GM08714 (cell line): ENCODE results near the gene TMEM150A.

ENCODE experiments used
- H3K4me3 ChIP-seq: fragments of 200-500 bp; sonication (Bioruptor generic); 2 replicates; pipeline ENCODE4 v1.5.1; 2014; ENCODE audit warnings: mild to moderate bottlenecking, low read length, inconsistent platforms
- ZNF274 ChIP-seq: IDR thresholded peaks from 2 replicates; pipeline ENCODE4 v1.6.1; 2012; ENCODE audit warnings: mild to moderate bottlenecking, low read depth, low read length

Gene TMEM150A, protein sequence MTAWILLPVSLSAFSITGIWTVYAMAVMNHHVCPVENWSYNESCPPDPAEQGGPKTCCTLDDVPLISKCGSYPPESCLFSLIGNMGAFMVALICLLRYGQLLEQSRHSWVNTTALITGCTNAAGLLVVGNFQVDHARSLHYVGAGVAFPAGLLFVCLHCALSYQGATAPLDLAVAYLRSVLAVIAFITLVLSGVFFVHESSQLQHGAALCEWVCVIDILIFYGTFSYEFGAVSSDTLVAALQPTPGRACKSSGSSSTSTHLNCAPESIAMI

GRCh38 chr2:85602476-85603234 is at the start of gene TMEM150A:
Gene TMEM150A, minus strand, starts transcription at chr2:85602698. Its CDS starts 750 bp downstream, at chr2:85601948.
- H3K4me3 ChIP-seq, result peak within 1 kb of the TSS; percentile 76
- TF ChIP-seq ZNF274, result no peak

GRCh38 chr2:85652056-85652455 is 49.6 kb upstream of the TMEM150A start:
- no peak for TF ChIP-seq ZNF274
- H3K4me3 ChIP-seq, result no peak overlapping the region

GRCh38 chr2:85651097-85651496 is 48.6 kb upstream of the TMEM150A start:
- no peak for TF ChIP-seq ZNF274
- H3K4me3 ChIP-seq, result no peak overlapping the region

- H3K4me3 ChIP-seq, result no peak overlapping the region
Observed at GRCh38 chr2:85650456-85650855, 48.0 kb upstream of the TMEM150A start.

DNA sequence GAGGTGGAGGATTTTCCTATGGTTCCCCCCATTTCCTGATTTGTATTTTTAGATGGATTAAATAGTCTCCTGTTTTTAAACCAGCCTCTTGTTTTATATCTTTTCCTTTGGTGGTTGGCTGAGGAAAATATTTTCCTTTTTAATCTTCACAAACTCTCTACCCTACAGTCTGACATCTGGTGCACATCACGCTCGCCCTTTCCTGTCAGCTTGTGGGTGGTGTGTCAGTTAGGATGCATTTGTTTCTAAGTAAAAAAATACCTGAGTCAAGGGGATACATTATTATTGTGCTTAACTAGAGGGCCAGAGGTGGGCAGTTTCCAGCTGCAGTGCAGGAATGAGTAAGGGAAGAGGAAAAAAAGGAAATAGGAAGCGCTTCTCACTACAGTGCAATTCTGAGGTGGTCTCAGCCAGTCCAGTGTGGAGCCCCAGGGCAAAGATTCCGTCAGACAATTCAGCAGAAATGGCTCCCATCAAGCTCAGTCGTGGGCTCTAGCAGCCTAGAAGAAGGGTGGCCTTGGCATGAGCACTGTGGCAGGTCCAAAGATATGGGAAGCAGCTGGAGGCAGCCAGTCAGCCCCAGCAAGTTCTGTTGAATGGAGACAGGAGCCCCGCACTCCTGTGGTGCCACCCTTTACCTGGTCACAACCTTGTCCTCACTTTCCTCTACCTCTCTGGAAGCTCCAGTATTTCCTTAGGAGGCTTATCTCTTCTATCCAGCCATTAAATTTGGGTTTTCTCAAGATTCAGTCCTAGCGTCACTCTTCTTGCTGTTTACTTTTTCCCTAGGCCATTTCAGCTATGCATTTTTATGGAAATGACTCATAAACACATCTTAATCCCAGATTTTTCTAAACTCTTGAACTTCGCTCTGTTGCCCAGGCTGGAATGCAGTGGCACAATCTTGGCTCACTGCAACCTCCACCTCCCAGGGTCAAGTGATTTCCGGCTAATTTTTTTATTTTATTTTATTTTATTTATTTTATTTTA is 47.0 kb upstream of the TMEM150A start:
- TF ChIP-seq ZNF274, result no peak
- H3K4me3 ChIP-seq, result no peak overlapping the region

More at GRCh38 chr2:85650456-85650855, 48.0 kb upstream of the TMEM150A start:
- no peak for TF ChIP-seq ZNF274

DNA sequence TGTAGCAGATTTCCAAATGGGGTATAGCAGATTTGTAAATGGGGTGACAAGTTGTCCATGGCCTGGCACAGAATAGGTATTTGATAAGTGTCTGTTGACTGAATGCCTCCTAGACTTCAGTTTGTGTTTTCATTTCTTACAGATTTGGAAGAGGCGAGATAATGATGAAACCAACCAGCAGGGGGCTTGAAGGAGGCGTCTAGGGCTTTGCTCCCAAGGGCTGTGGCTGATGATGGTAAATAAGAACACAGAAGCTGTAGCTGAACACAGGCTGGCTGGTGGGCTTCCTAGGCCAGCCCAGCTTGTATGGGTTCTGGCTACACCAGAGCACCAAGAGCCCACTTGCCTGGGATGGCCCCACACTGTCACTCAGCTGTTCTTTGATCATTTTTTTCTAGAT is 46.1 kb upstream of the TMEM150A start:
- H3K4me3 ChIP-seq, result no peak overlapping the region
- no peak for TF ChIP-seq ZNF274

DNA sequence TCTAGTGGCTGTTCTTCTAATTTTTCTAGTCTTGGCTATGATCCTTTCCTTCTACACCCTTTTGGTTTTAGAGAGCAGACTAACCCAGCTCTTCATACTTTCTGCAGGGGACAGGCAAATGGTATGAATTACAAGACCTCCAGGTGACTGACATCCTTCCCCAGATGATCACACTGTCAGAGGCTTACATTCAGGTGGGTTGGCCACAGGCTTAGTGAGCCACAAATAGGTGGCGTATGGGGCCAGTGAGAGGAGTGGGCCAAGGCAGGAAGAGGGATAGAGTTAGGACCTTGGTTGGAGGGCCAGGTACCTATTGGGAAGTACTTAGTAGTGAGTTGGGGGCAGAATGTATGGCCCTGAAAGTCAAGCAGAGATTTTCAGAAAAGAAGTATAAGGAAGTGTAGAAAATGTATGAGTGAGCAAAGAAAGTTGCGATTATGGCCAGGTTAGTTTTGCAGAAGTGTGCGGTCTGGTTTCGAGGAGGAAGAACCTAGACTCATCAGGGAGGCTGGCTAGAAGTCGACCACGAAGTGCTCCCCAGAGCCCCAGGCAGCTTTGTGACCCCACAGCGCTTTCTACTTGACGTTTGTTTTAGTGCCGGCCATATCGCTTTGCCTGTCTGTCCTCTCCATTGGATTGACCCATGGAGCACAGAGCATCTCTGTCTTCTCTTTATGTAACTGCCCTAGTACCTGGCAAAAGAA is 45.5 kb upstream of the TMEM150A start:
- no peak overlapping the region for H3K4me3 ChIP-seq
- TF ChIP-seq ZNF274, result no peak

GRCh38 chr2:85646166-85646565 is 43.7 kb upstream of the TMEM150A start:
- TF ChIP-seq ZNF274, result no peak
- no peak overlapping the region for H3K4me3 ChIP-seq

- TF ChIP-seq ZNF274, result no peak
- no peak overlapping the region for H3K4me3 ChIP-seq
Observed at GRCh38 chr2:85644909-85645308, 42.4 kb upstream of the TMEM150A start.

DNA sequence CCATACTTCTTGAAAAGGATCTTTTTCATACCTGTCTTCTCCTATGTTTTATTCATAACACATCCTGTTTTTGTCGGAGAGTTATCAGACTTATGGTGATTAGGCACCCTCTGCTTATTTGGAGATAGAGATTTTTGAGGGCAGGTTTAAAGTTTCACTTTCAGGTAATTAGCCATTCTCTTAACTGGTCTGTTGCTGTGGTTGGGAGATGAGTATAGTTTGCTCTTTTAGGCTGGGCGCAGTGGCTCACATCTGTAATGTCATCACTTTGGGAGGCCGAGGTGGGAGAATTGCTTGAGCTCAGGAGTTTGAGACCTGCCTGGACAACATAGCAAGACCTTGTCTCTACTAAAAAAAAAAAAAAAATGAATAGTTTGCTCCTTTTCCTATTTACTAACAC is 40.2 kb upstream of the TMEM150A start:
- no peak overlapping the region for H3K4me3 ChIP-seq
- no peak for TF ChIP-seq ZNF274

- no peak for TF ChIP-seq ZNF274
- no peak overlapping the region for H3K4me3 ChIP-seq
Observed at GRCh38 chr2:85635636-85636035, 33.1 kb upstream of the TMEM150A start.

- no peak overlapping the region for H3K4me3 ChIP-seq
- TF ChIP-seq ZNF274, result no peak
Observed at GRCh38 chr2:85635011-85635410, 32.5 kb upstream of the TMEM150A start.

- no peak for TF ChIP-seq ZNF274
Observed at GRCh38 chr2:85631316-85631715, 28.8 kb upstream of the TMEM150A start.

GRCh38 chr2:85628658-85629057 is 26.2 kb upstream of the TMEM150A start:
- no peak for TF ChIP-seq ZNF274
- no peak overlapping the region for H3K4me3 ChIP-seq

More at GRCh38 chr2:85631316-85631715, 28.8 kb upstream of the TMEM150A start:
- no peak overlapping the region for H3K4me3 ChIP-seq
